Prostate gland (tissue), 2 donors: ENCODE results near the gene CDH22.

Source experiments
- POLR2A ChIP-seq: fragments of 450-650 bp; IDR thresholded peaks from one replicate; pipeline ENCODE4 v1.6.1; 2016; ENCODE audit warnings: antibody characterized with exemption, mild to moderate bottlenecking
- TF ChIP-seq, protein P1 (sequence below), 4 experiments: fragments of 200-600 bp in 2 of 4; fragments of 450-650 bp in 2 of 4; sonication (generic) in 2 of 4; IDR thresholded peaks; 1 replicate in 3 of 4; 2 replicates in 1 of 4; pipeline ENCODE4 v1.5.1; 2016 to 2019; ENCODE audit warnings: antibody characterized with exemption in 4 of 4, mild to moderate bottlenecking in 2 of 4, moderate library complexity in 2 of 4

- TF ChIP-seq, protein P1, sequence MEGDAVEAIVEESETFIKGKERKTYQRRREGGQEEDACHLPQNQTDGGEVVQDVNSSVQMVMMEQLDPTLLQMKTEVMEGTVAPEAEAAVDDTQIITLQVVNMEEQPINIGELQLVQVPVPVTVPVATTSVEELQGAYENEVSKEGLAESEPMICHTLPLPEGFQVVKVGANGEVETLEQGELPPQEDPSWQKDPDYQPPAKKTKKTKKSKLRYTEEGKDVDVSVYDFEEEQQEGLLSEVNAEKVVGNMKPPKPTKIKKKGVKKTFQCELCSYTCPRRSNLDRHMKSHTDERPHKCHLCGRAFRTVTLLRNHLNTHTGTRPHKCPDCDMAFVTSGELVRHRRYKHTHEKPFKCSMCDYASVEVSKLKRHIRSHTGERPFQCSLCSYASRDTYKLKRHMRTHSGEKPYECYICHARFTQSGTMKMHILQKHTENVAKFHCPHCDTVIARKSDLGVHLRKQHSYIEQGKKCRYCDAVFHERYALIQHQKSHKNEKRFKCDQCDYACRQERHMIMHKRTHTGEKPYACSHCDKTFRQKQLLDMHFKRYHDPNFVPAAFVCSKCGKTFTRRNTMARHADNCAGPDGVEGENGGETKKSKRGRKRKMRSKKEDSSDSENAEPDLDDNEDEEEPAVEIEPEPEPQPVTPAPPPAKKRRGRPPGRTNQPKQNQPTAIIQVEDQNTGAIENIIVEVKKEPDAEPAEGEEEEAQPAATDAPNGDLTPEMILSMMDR (IDR thresholded peaks at IDR 0.05), result no peak
- TF ChIP-seq POLR2A, result no peak
These were observed 1.6 kb upstream of the CDH22 start for GRCh38 chr20:46309945-46310344.
